HCT116 (cell line): ENCODE results near the gene PTGIR. TPM values are rescaled to one million over a fixed set of nuclear protein-coding genes. Genes with fewer than 3 reads are reported as not detected.

ENCODE experiments used
- ATAC-seq: fragments of 200-7000 bp; cut with Tn5 transposase; 2 replicates; pipeline ENCODE4 v1.9.1; 2020; ENCODE audit warnings: mild to moderate bottlenecking, moderate library complexity
- BruUV-seq: library from RNA; stranded (reverse); fragments of 400-500 nt; replicated peaks from 2 replicates; lab custom pipeline; 2021; lab: Mats Ljungman, UMichigan
- CTCF ChIA-PET: fragments of 300-600 bp; sonication (Branson Sonifier 250); formaldehyde crosslinking; loops from one replicate; lab custom pipeline; 2021; ENCODE audit warnings: antibody characterized with exemption; lab: Charles Lee
- POLR2A ChIA-PET: fragments of 300-600, 350-600 bp; sonication (Branson Sonifier 250); formaldehyde crosslinking; loops from one replicate; lab custom pipeline; 2021; ENCODE audit warnings: antibody characterized with exemption; lab: Charles Lee
- RAD21 ChIA-PET, 2 experiments: fragments of 300-600 bp; sonication (Branson Sonifier 250); formaldehyde crosslinking; loops; one replicate each; lab custom pipeline; 2023; ENCODE audit warnings: low total read pairs in 2 of 2; ENCODE audit not compliant: uncharacterized antibody in 2 of 2, unreplicated experiment in 2 of 2, low non-redundant PET in 1 of 2; lab: Charles Lee
- DNase-seq: peaks from one replicate; pipeline ENCODE4 v3.0.0-alpha.2; 2010; ENCODE audit warnings: low read depth, low spot score
- H2AFZ ChIP-seq: fragments of 200-600 bp; shearing (Covaris generic), sonication (generic); 2 replicates; pipeline ENCODE4 v1.6.1; 2017; ENCODE audit warnings: low read depth, mixed run types, mixed read lengths, antibody characterized with exemption, low read length; ENCODE audit not compliant: poor library complexity, severe bottlenecking
- H3K27ac ChIP-seq: 2 replicates; pipeline ENCODE4 v1.5.1; 2012; ENCODE audit warnings: low read depth, low read length
- H3K27me3 ChIP-seq: fragments of 200-600 bp; sonication (generic); 2 replicates; pipeline ENCODE4 v1.6.1; 2016; ENCODE audit warnings: mixed run types, low read length, mixed read lengths; ENCODE audit not compliant: insufficient read depth
- H3K36me3 ChIP-seq, 2 experiments: fragments of 200-500 bp in 1 of 2; fragments of 200-600 bp in 1 of 2; sonication (Bioruptor generic) in 1 of 2; sonication (generic) in 1 of 2; 2 replicates each; pipeline versions ENCODE4 v1.5.1 to v1.6.1; 2014 to 2016; ENCODE audit warnings: low read length in 2 of 2, inconsistent platforms in 1 of 2, mixed read lengths in 1 of 2, mixed run types in 1 of 2; ENCODE audit not compliant: insufficient read depth in 2 of 2, control insufficient read depth in 1 of 2
- H3K4me1 ChIP-seq, 2 experiments: fragments of 200-600 bp in 1 of 2; sonication (generic) in 1 of 2; 2 replicates each; pipeline versions ENCODE4 v1.5.1 to v1.6.1; 2012 to 2017; ENCODE audit warnings: low read length in 2 of 2, inconsistent platforms in 1 of 2, mild to moderate bottlenecking in 1 of 2, mixed read lengths in 1 of 2, mixed run types in 1 of 2, moderate library complexity in 1 of 2; ENCODE audit not compliant: insufficient read depth in 2 of 2, control insufficient read depth in 1 of 2
- H3K4me2 ChIP-seq: fragments of 200-600 bp; sonication (generic); 2 replicates; pipeline ENCODE4 v1.6.1; 2017; ENCODE audit warnings: mixed run types, low read length, mixed read lengths
- H3K4me3 ChIP-seq, 2 experiments: fragments of 200-600 bp in 1 of 2; sonication (generic) in 1 of 2; replicated peaks in 1 of 2; 2 replicates each; pipeline ENCODE4 v1.5.1; 2011 to 2016; ENCODE audit warnings: low read length in 2 of 2, control low read depth in 1 of 2, low read depth in 1 of 2, mild to moderate bottlenecking in 1 of 2, mixed read lengths in 1 of 2, mixed run types in 1 of 2
- H3K79me2 ChIP-seq: fragments of 200-600 bp; sonication (generic); 2 replicates; pipeline ENCODE4 v1.6.1; 2017; ENCODE audit warnings: mild to moderate bottlenecking, mixed run types, low read length, moderate library complexity, mixed read lengths; ENCODE audit not compliant: insufficient read depth
- H3K9ac ChIP-seq: fragments of 200-600 bp; sonication (generic); 2 replicates; pipeline ENCODE4 v1.6.1; 2016; ENCODE audit warnings: low read length, mixed read lengths
- H3K9me2 ChIP-seq: fragments of 200-600 bp; sonication (generic), shearing (Covaris generic); 2 replicates; pipeline ENCODE4 v1.6.1; 2017; ENCODE audit warnings: mixed run types, mild to moderate bottlenecking, moderate library complexity; ENCODE audit not compliant: insufficient read depth
- H3K9me3 ChIP-seq, 2 experiments: fragments of 200-500 bp in 1 of 2; fragments of 200-600 bp in 1 of 2; sonication (Bioruptor generic) in 1 of 2; sonication (generic) in 1 of 2; 2 replicates each; pipeline ENCODE4 v1.6.1; 2014 to 2017; ENCODE audit warnings: low read length in 2 of 2, mixed read lengths in 2 of 2, inconsistent platforms in 1 of 2, low read depth in 1 of 2, mild to moderate bottlenecking in 1 of 2, mixed run types in 1 of 2, moderate library complexity in 1 of 2; ENCODE audit not compliant: control insufficient read depth in 1 of 2, insufficient read depth in 1 of 2
- H4K20me1 ChIP-seq: fragments of 200-600 bp; sonication (generic), shearing (Covaris generic); 2 replicates; pipeline ENCODE4 v1.6.1; 2017; ENCODE audit warnings: mixed run types, mild to moderate bottlenecking, moderate library complexity; ENCODE audit not compliant: insufficient read depth
- CBX3 ChIP-seq: IDR thresholded peaks from 2 replicates; pipeline ENCODE4 v1.6.1; 2012; ENCODE audit warnings: low read depth
- EZH2 ChIP-seq: fragments of 200-600 bp; sonication (generic); IDR thresholded peaks from 2 replicates; pipeline ENCODE4 v1.6.1; 2017; ENCODE audit warnings: antibody characterized with exemption, mixed run types
- FOSL1 ChIP-seq: IDR thresholded peaks from 2 replicates; pipeline ENCODE4 v1.6.1; 2012; ENCODE audit warnings: low read depth
- JUND ChIP-seq: IDR thresholded peaks from 2 replicates; pipeline ENCODE4 v1.6.1; 2012
- POLR2AphosphoS5 ChIP-seq: IDR thresholded peaks from 2 replicates; pipeline ENCODE4 v1.6.1; 2011; ENCODE audit warnings: mild to moderate bottlenecking, low read depth, low read length, moderate library complexity
- RAD21 ChIP-seq: IDR thresholded peaks from 2 replicates; pipeline ENCODE4 v1.6.1; 2012; ENCODE audit warnings: low read depth, mild to moderate bottlenecking
- SIN3A ChIP-seq: IDR thresholded peaks from 2 replicates; pipeline ENCODE4 v1.6.1; 2012; ENCODE audit warnings: low read depth
- SP1 ChIP-seq: IDR thresholded peaks from 2 replicates; pipeline ENCODE4 v1.6.1; 2012; ENCODE audit warnings: low read depth
- SRF ChIP-seq: IDR thresholded peaks from 2 replicates; pipeline ENCODE4 v1.6.1; 2012; ENCODE audit warnings: low read depth
- TCF7L2 ChIP-seq: IDR thresholded peaks from 2 replicates; pipeline ENCODE4 v1.7.0; 2011; ENCODE audit warnings: borderline replicate concordance, inconsistent platforms; ENCODE audit not compliant: insufficient read depth, insufficient read length; ENCODE audit errors: extremely low read depth
- YY1 ChIP-seq: IDR thresholded peaks from 2 replicates; pipeline ENCODE4 v1.6.1; 2011; ENCODE audit warnings: low read length, low read depth, moderate library complexity, mild to moderate bottlenecking; ENCODE audit not compliant: insufficient replicate concordance; ENCODE audit errors: extremely low read depth
- intact Hi-C: fragments of 100-400 bp; cut with micrococcal nuclease; formaldehyde crosslinking; loops from 2 replicates; pipeline ENCODE4 v1.10.0; 2022
- total RNA-seq: library from RNA; stranded (reverse); gene quantifications from one replicate; pipeline ENCODE4 v1.2.1, GENCODE V29; 2021; ENCODE audit not compliant: unreplicated experiment

PTGIR gene
- total RNA-seq, 1 experiment from 2014 or later = not detected

DNA sequence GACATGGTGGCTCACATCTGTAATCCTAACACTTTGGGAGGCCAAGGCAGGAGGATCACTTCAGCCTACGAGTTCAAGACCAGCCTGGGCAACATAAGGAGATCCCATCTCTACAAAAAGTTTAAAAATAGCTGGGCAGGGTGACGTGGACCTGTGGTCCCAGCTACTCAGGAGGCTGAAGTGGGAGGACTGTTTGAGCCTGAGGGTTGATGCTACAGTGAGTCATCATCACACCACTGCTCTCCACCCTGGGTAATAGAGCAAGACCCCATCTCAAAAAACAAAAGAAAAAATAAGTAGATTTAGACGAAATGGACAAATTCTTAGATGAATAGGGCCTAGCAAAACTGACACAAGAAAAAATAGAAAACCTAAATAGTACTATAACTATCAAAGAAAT is 21.5 kb upstream of the PTGIR start:
- RAD21 ChIA-PET = no interaction called here
- CTCF ChIA-PET = interaction anchor here (0.6 kb wide), 1 partner anchor 77 kb away, joined by 3 read pairs; no protein-coding TSS in a partner anchor
- no peak overlapping the region for H2AFZ ChIP-seq

DNA sequence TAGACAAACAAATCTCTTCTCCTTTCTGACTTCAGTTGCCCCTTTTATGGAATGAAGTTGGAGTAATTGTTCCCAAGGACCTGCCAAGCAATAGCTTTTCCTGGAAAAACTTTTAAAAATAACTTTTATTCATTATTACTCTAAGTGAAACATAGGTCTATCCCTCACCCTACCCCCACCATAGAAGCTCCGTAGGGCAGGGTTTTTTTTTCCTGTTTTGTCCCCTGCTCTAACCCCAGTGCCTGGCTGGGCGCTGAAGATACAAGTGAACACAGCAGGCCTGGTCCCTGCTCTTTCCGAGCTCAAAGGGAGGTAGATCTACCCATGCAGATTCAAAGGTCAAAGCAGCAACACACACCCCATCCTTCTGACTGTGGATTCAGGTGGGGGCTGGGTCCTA is 19.8 kb upstream of the PTGIR start:
- RAD21 ChIA-PET = no interaction called here
- CTCF ChIA-PET = interaction anchor here (0.7 to 2.1 kb wide), 3 partner anchors 17 to 109 kb away, joined by 3 to 7 read pairs (median 4); partner anchors contain the start of gene DACT3

More for the DNA sequence above, 21.5 kb upstream of the PTGIR start:
- Histone ChIP-seq H3K9me3 (no peaks in the 10 kb centered on the region), H3K27me3 (no peaks in the 10 kb centered on the region), H3K4me3 (no peak overlapping the region), H3K4me1 (0 out of 4 replicates have a peak, but pooled peaks cover 0 to 3% of the 10 kb centered on the region in 2 experiments), H4K20me1 (no peaks in the 10 kb centered on the region), H3K9ac (no peak overlapping the region), H3K4me2 (no peak overlapping the region)
- POLR2A ChIA-PET = interaction anchor here (0.7 kb wide), 1 partner anchor 1610 kb away, joined by 4 read pairs; the partner anchor contains the start of gene CARD8
- DNase-seq = no peak
- no TSS peak for BruUV-seq
- no peak for ATAC-seq
- no peak for TF ChIP-seq SP1
- TF ChIP-seq YY1 = no peak
- TF ChIP-seq SRF = no peak
- TF ChIP-seq TCF7L2 = no peak
- no peak for TF ChIP-seq RAD21
- no peak for TF ChIP-seq POLR2AphosphoS5
- no peak for TF ChIP-seq JUND
- TF ChIP-seq, all 23 proteins: peak for 0
- Histone ChIP-seq H3K9me2 (no peaks in the 10 kb centered on the region), H3K79me2 (no peaks in the 10 kb centered on the region), H3K27ac (no peak overlapping the region), H3K36me3 (no peaks in the 10 kb centered on the region)
- intact Hi-C loops = no loop called here

More for the DNA sequence above, 19.8 kb upstream of the PTGIR start:
- H3K4me3 ChIP-seq = no peak overlapping the region
- no peak overlapping the region for H3K4me2 ChIP-seq
- H3K9ac ChIP-seq = no peak overlapping the region
- no peak for DNase-seq
- H3K27ac ChIP-seq = no peak overlapping the region
- no peak for TF ChIP-seq CBX3
- TF ChIP-seq FOSL1 = no peak
- no peak for TF ChIP-seq SIN3A
- TF ChIP-seq EZH2 = no peak
- TF ChIP-seq TCF7L2 = no peak
- TF ChIP-seq, all 23 proteins: peak for 0
- intact Hi-C loops = no loop called here
- Histone ChIP-seq H3K27me3 (no peaks in the 10 kb centered on the region), H3K9me2 (no peaks in the 10 kb centered on the region), H4K20me1 (no peaks in the 10 kb centered on the region), H3K79me2 (no peaks in the 10 kb centered on the region), H2AFZ (no peak overlapping the region), H3K4me1 (peaks cover 0 to 3% of the 10 kb centered on the region in 2 experiments; a peak in 1 of 4 replicates), H3K36me3 (no peaks in the 10 kb centered on the region), H3K9me3 (no peaks in the 10 kb centered on the region)
- POLR2A ChIA-PET = no interaction called here
- no TSS peak for BruUV-seq
- no peak for ATAC-seq
